IMR-90 (cell line): ENCODE data around the gene TCF25. TPM values are rescaled to one million over a fixed set of nuclear protein-coding genes. Genes with fewer than 3 reads are reported as not detected.

ENCODE experiments used
- ATAC-seq: fragments of 200-7000 bp; cut with Tn5 transposase; 2 replicates; pipeline ENCODE4 v1.9.1; 2020; ENCODE audit warnings: low read depth, mild to moderate bottlenecking, moderate library complexity
- BruUV-seq: library from RNA; stranded (reverse); fragments of 400-500 nt; replicated peaks from 2 replicates; lab custom pipeline; 2021; lab: Mats Ljungman, UMichigan
- CTCF ChIA-PET: fragments of 300-600 bp; formaldehyde crosslinking; extraction: SDS; loops from one replicate; lab custom pipeline; 2021; ENCODE audit warnings: antibody characterized with exemption; lab: Yijun Ruan, JAX
- POLR2A ChIA-PET: fragments of 300-600 bp; sonication (Branson Sonifier 250); formaldehyde crosslinking; loops from one replicate; lab custom pipeline; 2022; ENCODE audit warnings: antibody characterized with exemption; ENCODE audit not compliant: unreplicated experiment; lab: Charles Lee
- DNase-seq: peaks from one replicate; pipeline ENCODE4 v3.0.0; 2013
- H2AFZ ChIP-seq: replicated peaks from 2 replicates; pipeline ENCODE3; 2013; ENCODE audit warnings: low read length, mild to moderate bottlenecking; ENCODE audit not compliant: poor library complexity
- H2AK5ac ChIP-seq: 2 replicates; pipeline ENCODE4 v1.6.1; 2013; ENCODE audit warnings: low read depth, low read length, inconsistent platforms
- H2AK9ac ChIP-seq: replicated peaks from 2 replicates; pipeline ENCODE3; 2013; ENCODE audit warnings: mild to moderate bottlenecking, low read depth, low read length, moderate library complexity; ENCODE audit not compliant: poor library complexity
- H2BK120ac ChIP-seq: 2 replicates; pipeline ENCODE4 v1.6.1; 2013; ENCODE audit warnings: low read depth, low read length, inconsistent platforms
- H2BK15ac ChIP-seq: 3 replicates; pipeline ENCODE4 v1.6.1; 2013; ENCODE audit warnings: low read depth, low read length, inconsistent platforms
- H2BK20ac ChIP-seq: 2 replicates; pipeline ENCODE4 v1.6.1; 2013; ENCODE audit warnings: low read depth, mild to moderate bottlenecking, inconsistent platforms, low read length, moderate library complexity
- H2BK5ac ChIP-seq: 2 replicates; pipeline ENCODE4 v1.6.1; 2013; ENCODE audit warnings: mild to moderate bottlenecking, low read depth, low read length, inconsistent platforms; ENCODE audit not compliant: poor library complexity, severe bottlenecking
- H3K14ac ChIP-seq: replicated peaks from 2 replicates; pipeline ENCODE4 v1.6.1; 2013; ENCODE audit warnings: low read depth, low read length, inconsistent platforms
- H3K18ac ChIP-seq: 2 replicates; pipeline ENCODE4 v1.6.1; 2013; ENCODE audit warnings: low read depth, low read length, control low read depth
- H3K23ac ChIP-seq: 2 replicates; pipeline ENCODE4 v1.6.1; 2013; ENCODE audit warnings: low read depth, low read length, inconsistent platforms
- H3K27ac ChIP-seq: 2 replicates; pipeline ENCODE4 v1.5.1; 2013; ENCODE audit warnings: mild to moderate bottlenecking, control low read depth, low read length; ENCODE audit not compliant: insufficient read depth
- H3K27me3 ChIP-seq: 2 replicates; pipeline ENCODE4 v1.6.1; 2013; ENCODE audit warnings: low read length; ENCODE audit not compliant: control insufficient read depth, insufficient read depth
- H3K36me3 ChIP-seq: 2 replicates; pipeline ENCODE4 v1.6.1; 2013; ENCODE audit warnings: low read length, mixed read lengths; ENCODE audit not compliant: control insufficient read depth, insufficient read depth
- H3K4ac ChIP-seq: 2 replicates; pipeline ENCODE4 v1.6.1; 2013; ENCODE audit warnings: low read depth, low read length, inconsistent platforms
- H3K4me1 ChIP-seq: 2 replicates; pipeline ENCODE4 v1.6.1; 2013; ENCODE audit warnings: low read length, mixed read lengths; ENCODE audit not compliant: control insufficient read depth, insufficient read depth
- H3K4me2 ChIP-seq: 2 replicates; pipeline ENCODE4 v1.6.1; 2013; ENCODE audit warnings: low read depth, mild to moderate bottlenecking, control low read depth, low read length, moderate library complexity
- H3K4me3 ChIP-seq: 2 replicates; pipeline ENCODE4 v1.5.1; 2013; ENCODE audit warnings: low read depth, mild to moderate bottlenecking, control low read depth, low read length, moderate library complexity; ENCODE audit not compliant: insufficient read depth
- H3K56ac ChIP-seq: 2 replicates; pipeline ENCODE4 v1.6.1; 2013; ENCODE audit warnings: low read length, inconsistent platforms; ENCODE audit not compliant: insufficient read depth; ENCODE audit errors: extremely low read depth
- H3K79me1 ChIP-seq, 2 experiments: 2 replicates each; pipeline ENCODE4 v1.6.1; 2013; ENCODE audit warnings: low read length in 2 of 2, inconsistent platforms in 1 of 2, low read depth in 1 of 2
- H3K9ac ChIP-seq: 2 replicates; pipeline ENCODE4 v1.6.1; 2013; ENCODE audit warnings: low read depth, low read length, control low read depth
- H3K9me1 ChIP-seq: 2 replicates; pipeline ENCODE4 v1.6.1; 2013; ENCODE audit warnings: low read length, inconsistent platforms; ENCODE audit not compliant: insufficient read depth
- H3K9me3 ChIP-seq: 2 replicates; pipeline ENCODE4 v1.6.1; 2013; ENCODE audit warnings: low read length; ENCODE audit not compliant: control insufficient read depth, insufficient read depth
- H4K20me1 ChIP-seq: 2 replicates; pipeline ENCODE4 v1.6.1; 2013; ENCODE audit warnings: low read length, inconsistent platforms; ENCODE audit not compliant: insufficient read depth
- H4K5ac ChIP-seq: 2 replicates; pipeline ENCODE4 v1.6.1; 2013; ENCODE audit warnings: mild to moderate bottlenecking, low read depth, low read length, control low read depth
- H4K8ac ChIP-seq, 2 experiments: 2 replicates each; pipeline ENCODE4 v1.6.1; 2013; ENCODE audit warnings: low read depth in 2 of 2, low read length in 2 of 2, control low read depth in 1 of 2, inconsistent platforms in 1 of 2
- H4K91ac ChIP-seq: 2 replicates; pipeline ENCODE4 v1.6.1; 2013; ENCODE audit warnings: low read depth, low read length, inconsistent platforms; ENCODE audit not compliant: insufficient read depth
- BHLHE40 ChIP-seq: fragments of 150-350 bp; IDR thresholded peaks from 2 replicates; pipeline ENCODE4 v1.6.1; 2016; ENCODE audit warnings: mild to moderate bottlenecking, low read depth, low read length
- CHD1 ChIP-seq: IDR thresholded peaks from 2 replicates; pipeline ENCODE4 v1.6.1; 2012; ENCODE audit warnings: low read depth, low read length, improper control_type of control experiment
- CTCF ChIP-seq: conservative IDR thresholded peaks from 2 replicates; pipeline ENCODE4 v1.5.1; 2012; ENCODE audit warnings: mild to moderate bottlenecking, low read depth, low read length, improper control_type of control experiment
- ELK1 ChIP-seq: fragments of 150-350 bp; IDR thresholded peaks from 2 replicates; pipeline ENCODE4 v1.6.1; 2016; ENCODE audit warnings: low read depth, mild to moderate bottlenecking, low read length, moderate library complexity, borderline replicate concordance
- FOS ChIP-seq: fragments of 150-350 bp; IDR thresholded peaks from 2 replicates; pipeline ENCODE4 v1.6.1; 2016; ENCODE audit warnings: low read depth, low read length
- MAFK ChIP-seq: IDR thresholded peaks from 2 replicates; pipeline ENCODE4 v1.6.1; 2012; ENCODE audit warnings: low read depth, low read length, improper control_type of control experiment
- MAZ ChIP-seq: IDR thresholded peaks from 2 replicates; pipeline ENCODE4 v1.6.1; 2012; ENCODE audit warnings: low read depth, mild to moderate bottlenecking, low read length, improper control_type of control experiment, moderate library complexity, borderline replicate concordance
- MXI1 ChIP-seq: IDR thresholded peaks from 2 replicates; pipeline ENCODE4 v1.6.1; 2012; ENCODE audit warnings: low read depth, mild to moderate bottlenecking, low read length, moderate library complexity, borderline replicate concordance
- POLR2A ChIP-seq: IDR thresholded peaks from 2 replicates; pipeline ENCODE4 v1.6.1; 2012; ENCODE audit warnings: mild to moderate bottlenecking, low read depth, low read length
- RAD21 ChIP-seq: IDR thresholded peaks from 2 replicates; pipeline ENCODE4 v1.6.1; 2012; ENCODE audit warnings: low read length, improper control_type of control experiment
- RCOR1 ChIP-seq: IDR thresholded peaks from 2 replicates; pipeline ENCODE4 v1.6.1; 2012; ENCODE audit warnings: mild to moderate bottlenecking, low read length, improper control_type of control experiment; ENCODE audit not compliant: insufficient replicate concordance
- RFX5 ChIP-seq: IDR thresholded peaks from 2 replicates; pipeline ENCODE4 v1.8.0; 2012; ENCODE audit warnings: low read depth, mild to moderate bottlenecking, low read length, moderate library complexity
- SMC3 ChIP-seq: fragments of 150-350 bp; IDR thresholded peaks from 2 replicates; pipeline ENCODE4 v1.6.1; 2016; ENCODE audit warnings: low read depth, mild to moderate bottlenecking, antibody characterized with exemption, low read length, moderate library complexity
- USF2 ChIP-seq: fragments of 150-350 bp; IDR thresholded peaks from 2 replicates; pipeline ENCODE4 v1.6.1; 2017; ENCODE audit warnings: mild to moderate bottlenecking, antibody characterized with exemption, low read length, low read depth
- WGBS, 2 experiments: methylation state at CpG; one replicate each; pipeline versions ENCODE4 v1.1.5 to v1.1.7; 2013; ENCODE audit warnings: missing lambda C conversion rate in 2 of 2; ENCODE audit not compliant: insufficient read length in 1 of 2; ENCODE audit errors: extremely low coverage in 2 of 2; 5-methylcytosine and 5-hydroxymethylcytosine counted together
- dilution Hi-C: fragments of 300-500 bp; cut with HindIII; formaldehyde crosslinking; loops from one replicate; pipeline ENCODE4 v1.14.3; 2018; ENCODE audit warnings: low sequenced_read_pairs; ENCODE audit not compliant: unreplicated experiment
- in situ Hi-C: fragments of 300-500 bp; cut with MboI; formaldehyde crosslinking; loops from 3 replicates; pipeline ENCODE4 v1.14.3; 2019; ENCODE audit warnings: low sequenced_read_pairs, inconsistent platforms, mixed read lengths
- intact Hi-C: fragments of 100-400 bp; cut with micrococcal nuclease; formaldehyde crosslinking; loops from 2 replicates; pipeline ENCODE4 v1.10.0; 2022
- polyA plus RNA-seq, 3 experiments: library from polyadenylated mRNA; depleted of rRNA; stranded (reverse); fragments of >200 nt; gene quantifications; 2 replicates each; pipeline ENCODE4 v1.2.3, GENCODE V29; 2012; ENCODE audit warnings: low replicate concordance in 1 of 3
- total RNA-seq: library from RNA; depleted of rRNA; stranded (reverse); fragments of >200 nt; gene quantifications from 2 replicates; pipeline ENCODE4 v1.2.3, GENCODE V29; 2012

The TCF25 gene
- total and polyA plus RNA-seq, 2 of the 4 experiments (the other 2 are of a cell fraction) = 127 to 184 TPM

- no peak overlapping the region for H2AK5ac ChIP-seq
- H3K18ac ChIP-seq = no peak overlapping the region
- no peak overlapping the region for H3K23ac ChIP-seq
- H2BK15ac ChIP-seq = no peak overlapping the region
- no peak overlapping the region for H4K8ac ChIP-seq
- DNase-seq (no peak), ATAC-seq (no peak)
- no peak overlapping the region for H2BK120ac ChIP-seq
- no peak overlapping the region for H3K4me3 ChIP-seq
- peaks cover 5% of the 10 kb centered on the region for H3K9me3 ChIP-seq
- BruUV-seq = no TSS peak
- H3K56ac ChIP-seq = no peak overlapping the region
- WGBS, 2 experiments = 65% methylated on average over 6 of the region's 12 CpGs; no CpG with 5 or more reads in 1 of the 2 experiments
- no peak overlapping the region for H4K5ac ChIP-seq
- H4K91ac ChIP-seq = no peak overlapping the region
- H3K4me2 ChIP-seq = no peak overlapping the region
- no peak overlapping the region for H3K4ac ChIP-seq
- intact Hi-C loops (no loop called here), dilution Hi-C loops (no loop called here), in situ Hi-C loops (no loop called here)
- peaks cover 4% of the 10 kb centered on the region; the same call in 1 of the 2 replicates for H3K9me1 ChIP-seq
- peaks cover 13% of the 10 kb centered on the region for H3K36me3 ChIP-seq
- ChIA-PET POLR2A (no interaction called here), CTCF (no interaction called here)
- H2AFZ ChIP-seq = no peak overlapping the region
- no peaks in the 10 kb centered on the region for H3K27me3 ChIP-seq
- H3K79me1 ChIP-seq = peaks cover 6 to 30% of the 10 kb centered on the region in 2 experiments; a peak in 3 of 4 replicates
- H3K4me1 ChIP-seq = peaks cover 9% of the 10 kb centered on the region
- TF ChIP-seq RFX5 (no peak), POLR2A (no peak), BHLHE40 (no peak), CTCF (no peak), CHD1 (no peak), RAD21 (no peak), RCOR1 (no peak), ELK1 (no peak), MAFK (no peak), MAZ (no peak), MXI1 (no peak), SMC3 (no peak), USF2 (no peak), FOS (no peak)
- no peak overlapping the region for H2AK9ac ChIP-seq
- no peak overlapping the region for H3K14ac ChIP-seq
- no peak overlapping the region for H2BK20ac ChIP-seq
- H2BK5ac ChIP-seq = no peak overlapping the region
- H4K20me1 ChIP-seq = peaks cover 12% of the 10 kb centered on the region
- no peak overlapping the region for H3K9ac ChIP-seq
- H3K27ac ChIP-seq = no peak overlapping the region
Measured at GRCh38 chr16:89869911-89870310, 3.5 kb upstream of the TCF25 start.
